Activated gamma-delta T cell treated with anti-CD3 and anti-CD28 coated beads, Interleukin-2, amount 50 U/mL, for 16 hours (primary cell): ENCODE data around the gene BACH2.
A peak's percentile ranks its signal among the peaks of the same experiment; 100 is the strongest.

Source experiments
- DNase-seq: peaks from one replicate; pipeline ENCODE4 v3.0.0-alpha.2; 2020; ENCODE audit warnings: low read depth

BACH2 gene

GRCh38 chr6:90237350-90237990 is 59.2 kb downstream of the BACH2 start:
- DNase-seq = no peak

GRCh38 chr6:90233994-90234393 is 62.6 kb downstream of the BACH2 start:
- DNase-seq = peak; percentile 57

- no peak for DNase-seq
Observed at GRCh38 chr6:90233213-90233612, 63.4 kb downstream of the BACH2 start.

GRCh38 chr6:90231798-90232197 is 64.8 kb downstream of the BACH2 start:
- no peak for DNase-seq

GRCh38 chr6:90231308-90231707 is 65.3 kb downstream of the BACH2 start:
- no peak for DNase-seq

DNA sequence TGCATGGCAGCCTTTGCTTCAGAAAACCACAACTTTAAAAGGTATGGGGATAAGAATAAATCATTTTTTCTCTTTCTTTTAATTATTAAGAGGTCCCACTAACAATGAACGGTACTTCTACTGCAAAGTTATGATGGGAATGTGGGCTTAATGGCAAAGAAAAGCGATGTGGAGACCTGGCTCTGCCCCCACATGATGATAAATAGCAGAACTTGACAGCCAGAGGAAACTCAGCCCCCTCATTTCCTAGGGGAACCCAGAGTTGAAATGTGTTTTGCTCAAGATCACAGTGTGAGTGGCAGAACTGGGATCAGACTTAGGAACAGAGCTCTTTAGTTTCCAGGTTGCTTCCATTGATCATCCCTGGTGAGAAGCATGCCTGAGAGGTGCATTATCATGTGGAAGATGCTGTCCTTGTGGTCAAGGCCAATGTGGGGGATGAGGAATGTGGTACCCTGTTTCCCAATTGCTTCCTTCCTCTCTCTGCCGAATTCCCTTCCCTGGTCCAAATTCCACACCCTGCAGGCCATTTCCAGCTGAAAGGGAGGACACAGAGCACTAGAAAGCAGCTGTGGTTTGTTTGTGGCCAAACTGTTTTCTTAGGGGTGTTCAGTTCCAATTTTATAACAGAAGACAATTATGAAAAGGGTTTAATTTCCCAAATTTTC is 66.0 kb downstream of the BACH2 start:
- no peak for DNase-seq

DNA sequence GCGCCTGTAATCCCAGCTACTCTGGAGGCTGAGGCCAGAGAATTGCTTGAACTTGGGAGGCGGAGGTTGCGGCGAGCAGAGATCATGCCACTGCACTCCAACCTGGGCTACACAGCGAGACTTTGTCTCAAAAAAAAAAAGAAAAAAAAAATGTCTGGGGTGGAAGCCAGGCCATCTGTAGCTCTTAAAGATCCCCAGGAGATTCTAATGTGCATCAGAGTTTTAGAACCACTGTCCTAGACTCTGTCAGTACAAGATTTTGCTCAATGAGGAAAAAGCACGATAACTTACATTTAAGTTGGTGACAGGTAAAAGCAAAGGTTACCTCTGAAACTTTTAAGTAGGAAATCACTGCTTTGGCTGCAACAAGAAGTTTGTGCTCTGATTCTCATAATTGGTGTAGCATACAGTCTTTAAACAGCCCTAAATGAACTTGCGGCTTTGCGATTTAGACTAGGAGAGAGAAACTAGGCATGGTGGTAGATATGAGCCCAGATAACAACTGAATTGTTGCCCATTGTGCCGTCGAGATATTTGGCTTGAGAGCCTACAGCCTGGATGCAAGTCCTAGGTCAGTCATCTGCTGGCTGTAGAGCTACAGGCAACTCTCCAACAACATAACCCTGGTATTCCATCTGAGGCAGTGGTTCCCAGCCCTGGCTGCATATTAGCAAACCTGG is 67.2 kb downstream of the BACH2 start:
- DNase-seq = no peak

DNA sequence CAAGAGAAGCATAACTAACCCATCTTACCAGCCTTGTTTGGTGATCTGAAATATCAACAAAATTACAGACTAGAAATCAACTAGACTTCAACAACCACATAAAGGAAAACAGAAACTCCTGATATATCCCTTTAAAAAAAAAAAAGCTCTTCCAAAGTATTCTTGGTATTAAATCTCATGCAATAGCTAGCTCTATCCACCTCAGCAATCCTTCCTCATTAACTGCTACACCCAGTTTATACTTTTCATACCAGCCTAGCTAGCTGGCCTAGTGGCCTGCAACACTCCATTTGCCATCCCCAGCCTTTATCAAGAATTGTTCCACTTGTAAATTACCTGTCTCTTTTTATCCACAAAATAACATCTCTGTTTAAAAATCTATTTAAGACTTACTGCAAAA is 69.0 kb downstream of the BACH2 start:
- DNase-seq = no peak

DNA sequence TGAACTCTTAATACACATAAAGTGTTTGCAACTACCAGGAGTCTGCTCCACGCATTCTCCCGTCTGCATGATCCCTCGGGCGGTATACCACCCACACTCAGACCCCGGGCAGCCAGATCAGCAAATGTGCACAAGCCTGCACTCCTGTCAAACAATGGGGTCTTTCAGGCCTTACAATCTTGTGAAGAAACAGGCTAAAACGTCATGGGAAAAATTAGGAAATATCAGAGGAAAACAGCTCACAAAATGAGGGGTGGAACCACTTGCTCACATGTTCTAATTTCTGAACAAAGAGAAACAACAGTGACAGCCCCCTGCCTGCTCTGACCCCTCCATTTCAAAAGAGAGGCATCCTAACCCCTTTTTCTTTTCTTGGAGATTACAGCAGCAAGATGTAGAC is 69.4 kb downstream of the BACH2 start:
- no peak for DNase-seq

DNA sequence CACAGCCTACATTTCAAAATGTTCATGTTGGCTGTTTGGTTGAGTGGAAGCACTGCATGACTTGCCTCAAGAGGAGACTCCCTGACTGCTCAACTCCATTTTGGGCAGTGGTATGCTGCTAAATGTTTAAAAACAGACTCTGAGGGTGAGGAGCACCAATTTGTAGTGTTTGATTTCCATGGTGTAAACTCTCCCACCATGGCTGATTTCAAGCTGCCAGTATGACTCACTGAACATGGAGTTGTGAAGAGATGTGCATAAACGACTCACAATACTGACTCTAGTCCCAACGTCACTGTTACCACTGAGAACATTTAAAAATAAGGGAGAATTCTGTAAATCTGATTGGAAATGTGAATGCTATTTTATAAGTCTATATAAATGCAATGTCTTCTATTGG is 70.4 kb downstream of the BACH2 start:
- DNase-seq = no peak

- no peak for DNase-seq
Observed at GRCh38 chr6:90224196-90224595, 72.4 kb downstream of the BACH2 start.

GRCh38 chr6:90222724-90223198 is 73.9 kb downstream of the BACH2 start:
- DNase-seq = no peak

- DNase-seq = no peak
Observed at GRCh38 chr6:90222008-90222407, 74.6 kb downstream of the BACH2 start.

DNA sequence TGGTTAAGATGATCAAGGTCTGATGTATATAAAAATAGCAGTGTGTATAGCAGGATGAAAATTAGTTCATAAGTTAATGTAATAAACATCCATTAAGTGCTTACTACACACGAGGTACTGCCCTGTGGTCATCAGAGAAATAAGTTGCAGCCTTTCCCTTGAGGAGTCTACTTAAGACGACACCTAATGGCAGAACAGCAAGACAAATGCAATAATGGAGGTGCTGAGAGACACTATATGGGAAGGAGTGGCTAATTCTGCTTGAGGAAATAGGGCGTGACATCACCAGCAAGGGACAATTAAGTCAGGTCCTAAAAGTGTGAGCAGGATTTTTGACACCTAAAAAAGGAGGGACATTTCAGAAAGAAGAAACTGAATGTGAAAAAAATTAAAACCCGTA is 75.2 kb downstream of the BACH2 start:
- DNase-seq = no peak

GRCh38 chr6:90220273-90220672 is 76.4 kb downstream of the BACH2 start:
- no peak for DNase-seq

- DNase-seq = no peak
Observed at GRCh38 chr6:90219209-90219985, 77.2 kb downstream of the BACH2 start.

- no peak for DNase-seq
Observed at GRCh38 chr6:90218959-90219208, 77.8 kb downstream of the BACH2 start.

DNA sequence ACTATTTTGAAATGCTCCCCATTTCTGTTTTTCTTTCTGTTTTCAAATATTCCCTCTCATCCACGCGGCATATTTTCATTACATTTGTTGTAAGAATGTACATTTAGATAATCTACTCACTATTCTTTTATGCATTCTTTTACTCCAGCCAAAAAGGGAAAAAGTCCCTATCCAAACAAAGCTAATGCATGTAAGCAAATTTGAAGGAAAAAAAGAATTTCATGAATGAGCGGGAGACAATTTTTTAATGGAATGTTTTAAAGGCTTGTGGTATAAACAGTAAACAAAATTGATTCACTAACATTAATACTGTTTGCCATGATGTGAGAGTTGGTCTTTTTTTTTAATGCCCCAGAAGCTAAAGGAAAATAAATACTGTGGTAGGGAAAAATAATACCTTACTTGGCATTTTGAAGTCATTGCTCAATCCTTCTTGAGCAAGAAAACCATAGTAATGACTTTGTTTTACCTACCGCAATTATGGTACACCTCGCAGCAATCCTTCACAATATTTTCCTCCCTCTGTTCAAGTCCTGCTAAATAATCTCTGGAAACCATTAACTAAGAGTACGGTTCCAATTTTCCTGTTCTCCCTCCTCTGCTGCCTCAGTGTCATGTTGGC is 79.0 kb downstream of the BACH2 start:
- no peak for DNase-seq

DNA sequence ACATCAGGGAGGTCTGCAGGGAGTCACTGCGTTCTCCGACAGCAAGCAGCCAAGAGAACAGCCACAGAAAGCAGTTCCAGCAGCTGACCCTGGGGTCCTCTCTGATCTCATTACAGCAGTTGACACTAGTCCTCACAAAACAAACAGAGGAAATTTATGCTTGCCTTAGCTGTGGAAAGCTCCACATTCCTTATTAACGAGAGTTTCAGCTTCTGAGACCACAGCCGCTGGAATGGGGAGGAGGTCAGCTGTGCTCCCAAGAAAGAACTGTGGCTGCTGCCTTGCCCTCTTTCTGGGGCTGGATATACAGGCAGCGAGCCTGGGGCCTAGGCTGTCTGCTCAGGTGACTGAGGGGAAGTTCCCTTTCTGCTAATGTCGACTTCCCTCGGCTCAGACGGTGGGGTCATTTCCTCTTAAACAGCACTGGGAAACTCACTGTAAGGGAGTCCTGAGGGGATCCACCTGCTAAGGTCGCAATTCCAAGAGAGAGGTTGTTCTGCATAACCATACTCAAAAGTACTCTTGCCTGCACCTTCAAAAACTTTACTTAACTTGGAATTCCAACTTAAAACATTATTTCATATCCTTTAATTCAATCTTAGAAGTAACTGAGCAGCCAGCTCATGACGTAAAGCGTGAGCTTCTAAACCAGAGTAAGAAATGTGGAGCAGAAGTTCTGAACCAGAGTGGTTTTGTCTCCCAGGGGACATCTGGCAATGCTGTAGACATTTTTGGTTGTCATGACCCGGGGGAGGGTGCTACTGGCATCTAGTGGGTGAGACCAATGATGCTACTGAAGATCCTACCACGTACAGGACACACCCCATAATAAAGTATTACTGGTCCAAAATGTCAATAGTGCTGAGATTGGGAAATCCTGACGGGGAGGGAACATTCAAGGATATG is 80.3 kb downstream of the BACH2 start:
- DNase-seq = no peak

GRCh38 chr6:90214966-90215365 is 81.7 kb downstream of the BACH2 start:
- DNase-seq = no peak

- no peak for DNase-seq
Observed at GRCh38 chr6:90214461-90214860, 82.2 kb downstream of the BACH2 start.
